Muscle of leg (tissue), 11 donors: ENCODE data around the gene SBF1. TPM values are rescaled to one million over a fixed set of nuclear protein-coding genes. Genes with fewer than 3 reads are reported as not detected.
"Not testable (repeated sequence)": the region's sequence is repeated elsewhere in the genome, so short reads cannot be mapped to it uniquely, and the experiment has no call there.

Source experiments
- DNase-seq: peaks from one replicate; pipeline ENCODE4 v3.0.0; 2013
- H3K27ac ChIP-seq: one replicate; pipeline ENCODE4 v1.5.1; 2013; ENCODE audit warnings: mild to moderate bottlenecking, low read length, control low read depth
- H3K27me3 ChIP-seq: one replicate; pipeline ENCODE4 v1.6.1; 2013; ENCODE audit warnings: low read length; ENCODE audit not compliant: control insufficient read depth, insufficient read depth
- H3K36me3 ChIP-seq: one replicate; pipeline ENCODE4 v1.6.1; 2013; ENCODE audit warnings: low read length; ENCODE audit not compliant: control insufficient read depth, insufficient read depth
- H3K4me1 ChIP-seq: one replicate; pipeline ENCODE4 v1.6.1; 2013; ENCODE audit warnings: low read length; ENCODE audit not compliant: control insufficient read depth, insufficient read depth
- H3K4me3 ChIP-seq: one replicate; pipeline ENCODE4 v1.5.1; 2013; ENCODE audit warnings: low read length, control low read depth
- H3K9me3 ChIP-seq: replicated peaks from 2 replicates; pipeline ENCODE4 v1.6.1; 2013; ENCODE audit warnings: low read depth, low read length; ENCODE audit not compliant: control insufficient read depth
- WGBS: methylation state at CpG from one replicate; pipeline ENCODE4 v1.1.5; 2013; ENCODE audit warnings: missing lambda C conversion rate; ENCODE audit not compliant: insufficient coverage; 5-methylcytosine and 5-hydroxymethylcytosine counted together
- polyA plus RNA-seq, 8 donors: library from polyadenylated mRNA; unstranded; fragments of 120-200 nt; gene quantifications; one replicate each; pipeline versions ENCODE4 v1.2.1 to v1.2.3, GENCODE V29; 2013; ENCODE audit warnings: inconsistent platforms in 1 of 8, low replicate concordance in 1 of 8; ENCODE audit not compliant: insufficient read length in 8 of 8, insufficient read depth in 1 of 8
- total RNA-seq: library from RNA; stranded (reverse); fragments of 120-200 nt; gene quantifications from one replicate; pipeline ENCODE4 v1.2.4, GENCODE V29; 2013

The SBF1 gene
- total and polyA plus RNA-seq, 9 donors: 34.6 to 49.7 (median 45.1) TPM

- no peak for DNase-seq
- H3K4me1 ChIP-seq: no peaks in the 10 kb centered on the region
- peaks cover 75% of the 10 kb centered on the region for H3K36me3 ChIP-seq
- H3K27ac ChIP-seq: no peak overlapping the region
- H3K27me3 ChIP-seq: no peaks in the 10 kb centered on the region
- no peaks in the 10 kb centered on the region for H3K9me3 ChIP-seq
- WGBS: 84% methylated on average over 35 of the region's 36 CpGs
- H3K4me3 ChIP-seq: no peak overlapping the region
These were observed 37.1 kb downstream of the SBF1 start for GRCh38 chr22:50437511-50438304.

- Histone ChIP-seq H3K4me3 (no peak overlapping the region), H3K4me1 (no peaks in the 10 kb centered on the region), H3K36me3 (peaks cover 80% of the 10 kb centered on the region), H3K27ac (no peak overlapping the region), H3K9me3 (no peaks in the 10 kb centered on the region), H3K27me3 (no peaks in the 10 kb centered on the region)
- WGBS: 91% methylated on average over 21 of the region's 25 CpGs
- no peak for DNase-seq
These were observed 37.9 kb downstream of the SBF1 start for GRCh38 chr22:50436841-50437341.

- WGBS: 84% methylated on average over 34 of the region's 37 CpGs
- Histone ChIP-seq H3K4me3 (no peak overlapping the region), H3K27ac (no peak overlapping the region), H3K4me1 (no peaks in the 10 kb centered on the region), H3K9me3 (no peaks in the 10 kb centered on the region), H3K36me3 (peaks cover 81% of the 10 kb centered on the region), H3K27me3 (no peaks in the 10 kb centered on the region)
- DNase-seq: no peak
These were observed 38.6 kb downstream of the SBF1 start for GRCh38 chr22:50436015-50436830.

GRCh38 chr22:50435291-50436014 is 39.4 kb downstream of the SBF1 start:
- H3K27ac ChIP-seq: no peak overlapping the region
- peaks cover 79% of the 10 kb centered on the region for H3K36me3 ChIP-seq
- DNase-seq: no peak
- no peaks in the 10 kb centered on the region for H3K27me3 ChIP-seq
- no peaks in the 10 kb centered on the region for H3K9me3 ChIP-seq
- no peaks in the 10 kb centered on the region for H3K4me1 ChIP-seq
- 77% methylated on average over 16 of the region's 20 CpGs for WGBS
- no peak overlapping the region for H3K4me3 ChIP-seq

- no peaks in the 10 kb centered on the region for H3K9me3 ChIP-seq
- WGBS: 91% methylated on average over 23 of the region's 24 CpGs
- H3K4me1 ChIP-seq: no peaks in the 10 kb centered on the region
- no peaks in the 10 kb centered on the region for H3K27me3 ChIP-seq
- H3K4me3 ChIP-seq: no peak overlapping the region
- no peak overlapping the region for H3K27ac ChIP-seq
- no peak for DNase-seq
- H3K36me3 ChIP-seq: peaks cover 77% of the 10 kb centered on the region
These were observed 40.0 kb downstream of the SBF1 start for GRCh38 chr22:50434849-50435248.

GRCh38 chr22:50432877-50433510 is 41.8 kb downstream of the SBF1 start:
- not testable (repeated sequence) for H3K27ac ChIP-seq, H3K4me3 ChIP-seq, H3K4me1 ChIP-seq, H3K9me3 ChIP-seq, H3K27me3 ChIP-seq, DNase-seq
- peaks cover 68% of the 10 kb centered on the region for H3K36me3 ChIP-seq
- WGBS: 92% methylated on average over 9 of the region's 24 CpGs

- DNase-seq: no peak
- Histone ChIP-seq H3K27me3 (no peaks in the 10 kb centered on the region), H3K4me1 (no peaks in the 10 kb centered on the region), H3K27ac (no peak overlapping the region), H3K36me3 (peaks cover 62% of the 10 kb centered on the region), H3K4me3 (no peak overlapping the region), H3K9me3 (no peaks in the 10 kb centered on the region)
- 89% methylated on average over 35 of the region's 35 CpGs for WGBS
These were observed 42.5 kb downstream of the SBF1 start for GRCh38 chr22:50432131-50432876.

- H3K27ac ChIP-seq: no peak overlapping the region
- DNase-seq: no peak
- WGBS: 95% methylated on average over 9 of the region's 12 CpGs
These were observed 49.5 kb downstream of the SBF1 start for GRCh38 chr22:50425179-50425916.

GRCh38 chr22:50423956-50424355 is 50.9 kb downstream of the SBF1 start:
- H3K27ac ChIP-seq: no peak overlapping the region
- H3K36me3 ChIP-seq: peaks cover 72% of the 10 kb centered on the region
- H3K27me3 ChIP-seq: no peaks in the 10 kb centered on the region
- WGBS: 93% methylated on average over 14 of the region's 14 CpGs
- DNase-seq: no peak
- no peaks in the 10 kb centered on the region for H3K4me1 ChIP-seq
- no peaks in the 10 kb centered on the region for H3K9me3 ChIP-seq
- H3K4me3 ChIP-seq: no peak overlapping the region

More at GRCh38 chr22:50425179-50425916, 49.5 kb downstream of the SBF1 start:
- H3K4me1 ChIP-seq: no peaks in the 10 kb centered on the region
- H3K36me3 ChIP-seq: peaks cover 65% of the 10 kb centered on the region
- H3K9me3 ChIP-seq: no peaks in the 10 kb centered on the region
- no peaks in the 10 kb centered on the region for H3K27me3 ChIP-seq
- H3K4me3 ChIP-seq: no peak overlapping the region
